KMS-11 (cell line): Measurements from ENCODE around the gene SNX6.

Experiments
- H2AFZ ChIP-seq: fragments of 200-600 bp; sonication (generic); 2 replicates; pipeline ENCODE4 v1.6.1; 2016; ENCODE audit warnings: antibody characterized with exemption, mixed run types, low read depth
- H3K27ac ChIP-seq: fragments of 200-600 bp; sonication (generic); 2 replicates; pipeline ENCODE4 v1.6.1; 2016; ENCODE audit warnings: mild to moderate bottlenecking, mixed run types
- H3K27me3 ChIP-seq: fragments of 200-600 bp; sonication (generic); 2 replicates; pipeline ENCODE4 v1.6.1; 2017; ENCODE audit warnings: mild to moderate bottlenecking, low read depth, mixed run types, moderate library complexity; ENCODE audit not compliant: insufficient read depth
- H3K36me3 ChIP-seq: fragments of 200-600 bp; sonication (generic); 2 replicates; pipeline ENCODE4 v1.6.1; 2017; ENCODE audit warnings: mild to moderate bottlenecking, mixed run types; ENCODE audit not compliant: insufficient read depth
- H3K4me1 ChIP-seq: fragments of 200-600 bp; sonication (generic); 2 replicates; pipeline ENCODE4 v1.6.1; 2016; ENCODE audit warnings: mild to moderate bottlenecking, low read depth, mixed run types; ENCODE audit not compliant: poor library complexity, severe bottlenecking
- H3K4me2 ChIP-seq: fragments of 200-600 bp; sonication (generic); 2 replicates; pipeline ENCODE4 v1.7.0; 2016; ENCODE audit warnings: mild to moderate bottlenecking, mixed run types
- H3K4me3 ChIP-seq: fragments of 200-600 bp; sonication (generic); IDR thresholded peaks from 2 replicates; pipeline ENCODE4 v1.6.1; 2017; ENCODE audit warnings: low read depth, low read length, mixed read lengths; ENCODE audit not compliant: insufficient read depth
- H3K79me2 ChIP-seq: fragments of 200-600 bp; sonication (generic); 2 replicates; pipeline ENCODE4 v1.6.1; 2016; ENCODE audit warnings: low read depth, mixed run types; ENCODE audit not compliant: insufficient read depth
- H3K9ac ChIP-seq: fragments of 200-600 bp; sonication (generic); 2 replicates; pipeline ENCODE4 v1.6.1; 2016; ENCODE audit warnings: mild to moderate bottlenecking, mixed run types
- H4K20me1 ChIP-seq: fragments of 200-600 bp; sonication (generic); 2 replicates; pipeline ENCODE4 v1.6.1; 2016; ENCODE audit warnings: mild to moderate bottlenecking, mixed run types; ENCODE audit not compliant: insufficient read depth
- CTCF ChIP-seq: fragments of 200-600 bp; sonication (generic); conservative IDR thresholded peaks from 2 replicates; pipeline ENCODE4 v1.6.1; 2017; ENCODE audit warnings: low read depth, mild to moderate bottlenecking, antibody characterized with exemption, low read length, moderate library complexity, mixed read lengths

SNX6 gene

GRCh38 chr14:34620839-34621238 is 9.1 kb downstream of the SNX6 start:
- H4K20me1 ChIP-seq, result no peaks in the 10 kb centered on the region
- H2AFZ ChIP-seq, result no peak overlapping the region
- H3K79me2 ChIP-seq, result no peaks in the 10 kb centered on the region
- H3K9ac ChIP-seq, result no peak overlapping the region
- TF ChIP-seq CTCF, result no peak
- no peak overlapping the region for H3K27ac ChIP-seq
- H3K4me1 ChIP-seq, result no peaks in the 10 kb centered on the region
- H3K4me2 ChIP-seq, result no peak overlapping the region
- no peaks in the 10 kb centered on the region for H3K36me3 ChIP-seq
- H3K4me3 ChIP-seq, result no peak overlapping the region
- no peaks in the 10 kb centered on the region for H3K27me3 ChIP-seq

- no peak overlapping the region for H2AFZ ChIP-seq
- H3K4me1 ChIP-seq, result no peaks in the 10 kb centered on the region
- TF ChIP-seq CTCF, result no peak
- H3K4me2 ChIP-seq, result no peak overlapping the region
- H3K27me3 ChIP-seq, result no peaks in the 10 kb centered on the region
- H3K9ac ChIP-seq, result no peak overlapping the region
- no peak overlapping the region for H3K27ac ChIP-seq
- H3K4me3 ChIP-seq, result no peak overlapping the region
- no peaks in the 10 kb centered on the region for H3K79me2 ChIP-seq
- H4K20me1 ChIP-seq, result no peaks in the 10 kb centered on the region
- no peaks in the 10 kb centered on the region for H3K36me3 ChIP-seq
Measured at GRCh38 chr14:34620115-34620514, 9.8 kb downstream of the SNX6 start.

GRCh38 chr14:34619471-34619870 is 10.5 kb downstream of the SNX6 start:
- H3K4me2 ChIP-seq, result no peak overlapping the region
- H4K20me1 ChIP-seq, result no peaks in the 10 kb centered on the region
- no peak overlapping the region for H3K27ac ChIP-seq
- H2AFZ ChIP-seq, result no peak overlapping the region
- H3K36me3 ChIP-seq, result no peaks in the 10 kb centered on the region
- no peak overlapping the region for H3K4me3 ChIP-seq
- H3K4me1 ChIP-seq, result no peaks in the 10 kb centered on the region
- TF ChIP-seq CTCF, result no peak
- no peaks in the 10 kb centered on the region for H3K79me2 ChIP-seq
- H3K9ac ChIP-seq, result no peak overlapping the region
- H3K27me3 ChIP-seq, result no peaks in the 10 kb centered on the region

GRCh38 chr14:34616360-34616759 is 13.6 kb downstream of the SNX6 start:
- no peak for TF ChIP-seq CTCF
- no peaks in the 10 kb centered on the region for H3K79me2 ChIP-seq
- no peaks in the 10 kb centered on the region for H3K36me3 ChIP-seq
- no peak overlapping the region for H3K27ac ChIP-seq
- no peaks in the 10 kb centered on the region for H4K20me1 ChIP-seq
- no peak overlapping the region for H3K4me2 ChIP-seq
- H3K9ac ChIP-seq, result no peak overlapping the region
- H3K4me1 ChIP-seq, result peaks cover 3% of the 10 kb centered on the region
- H2AFZ ChIP-seq, result no peak overlapping the region
- H3K4me3 ChIP-seq, result no peak overlapping the region
- H3K27me3 ChIP-seq, result no peaks in the 10 kb centered on the region

- Histone ChIP-seq H3K4me2 (no peak overlapping the region), H4K20me1 (no peaks in the 10 kb centered on the region)
- no peak for TF ChIP-seq CTCF
Measured at GRCh38 chr14:34615507-34615906, 14.4 kb downstream of the SNX6 start.

More at GRCh38 chr14:34615507-34615906, 14.4 kb downstream of the SNX6 start:
- Histone ChIP-seq H3K27ac (no peak overlapping the region), H2AFZ (no peak overlapping the region), H3K9ac (no peak overlapping the region), H3K4me3 (no peak overlapping the region), H3K79me2 (no peaks in the 10 kb centered on the region), H3K36me3 (no peaks in the 10 kb centered on the region), H3K4me1 (peaks cover 3% of the 10 kb centered on the region), H3K27me3 (no peaks in the 10 kb centered on the region)
